HG03558 (cell line): ENCODE data around the gene BCAS3.
"Not testable (repeated sequence)": the region's sequence is repeated elsewhere in the genome, so short reads cannot be mapped to it uniquely, and the experiment has no call there.

Experiments used
- ATAC-seq: cut with Tn5 transposase; IDR thresholded peaks from one replicate; pipeline ENCODE4 v1.9.1; 2021; ENCODE audit warnings: moderate number of reproducible peaks; ENCODE audit not compliant: unreplicated experiment; ENCODE audit errors: extremely low read depth

BCAS3 gene

GRCh38 chr17:60773552-60773951 is 95.9 kb downstream of the BCAS3 start:
- no peak for ATAC-seq

GRCh38 chr17:60781880-60782412 is 104.3 kb downstream of the BCAS3 start:
- no peak for ATAC-seq

- no peak for ATAC-seq
Observed at GRCh38 chr17:60782742-60783141, 105.1 kb downstream of the BCAS3 start.

- ATAC-seq, result no peak
Observed at GRCh38 chr17:60790205-60790604, 112.6 kb downstream of the BCAS3 start.

- no peak for ATAC-seq
Observed at GRCh38 chr17:60792250-60792898, 114.7 kb downstream of the BCAS3 start.

- ATAC-seq, result no peak
Observed at GRCh38 chr17:60798576-60798975, 120.9 kb downstream of the BCAS3 start.

- ATAC-seq, result no peak
Observed at GRCh38 chr17:60802377-60802776, 124.7 kb downstream of the BCAS3 start.

GRCh38 chr17:60803059-60803458 is 125.4 kb downstream of the BCAS3 start:
- ATAC-seq, result no peak

- ATAC-seq, result no peak
Observed at GRCh38 chr17:60804831-60805230, 127.2 kb downstream of the BCAS3 start.

- no peak for ATAC-seq
Observed at GRCh38 chr17:60809421-60809820, 131.8 kb downstream of the BCAS3 start.

- ATAC-seq, result not testable (repeated sequence)
Observed at GRCh38 chr17:60814941-60815340, 137.3 kb downstream of the BCAS3 start.

- no peak for ATAC-seq
Observed at GRCh38 chr17:60817192-60817591, 139.5 kb downstream of the BCAS3 start.

- no peak for ATAC-seq
Observed at GRCh38 chr17:60819447-60820130, 141.9 kb downstream of the BCAS3 start.

- no peak for ATAC-seq
Observed at GRCh38 chr17:60823515-60823914, 145.9 kb downstream of the BCAS3 start.

GRCh38 chr17:60825351-60825750 is 147.7 kb downstream of the BCAS3 start:
- no peak for ATAC-seq

- ATAC-seq, result no peak
Observed at GRCh38 chr17:60827943-60828342, 150.3 kb downstream of the BCAS3 start.

- no peak for ATAC-seq
Observed at GRCh38 chr17:60832151-60832585, 154.5 kb downstream of the BCAS3 start.

- no peak for ATAC-seq
Observed at GRCh38 chr17:60832631-60833030, 155.0 kb downstream of the BCAS3 start.

- no peak for ATAC-seq
Observed at GRCh38 chr17:60840456-60840855, 162.8 kb downstream of the BCAS3 start.

- no peak for ATAC-seq
Observed at GRCh38 chr17:60845012-60845411, 167.4 kb downstream of the BCAS3 start.

GRCh38 chr17:60846175-60846574 is 168.5 kb downstream of the BCAS3 start:
- no peak for ATAC-seq

GRCh38 chr17:60851181-60851580 is 173.5 kb downstream of the BCAS3 start:
- no peak for ATAC-seq
